GM23338 (cell line): ENCODE results near the gene CPSF2. TPM values are rescaled to one million over a fixed set of nuclear protein-coding genes. Genes with fewer than 3 reads are reported as not detected.

Source experiments
- ATAC-seq: fragments of 200-7000 bp; cut with Tn5 transposase; 3 replicates; pipeline ENCODE4 v1.9.1; 2020
- DNase-seq: peaks from one replicate; pipeline ENCODE4 v3.0.0-alpha.2; 2015; ENCODE audit warnings: low spot score
- H2AFZ ChIP-seq: fragments of 200-600 bp; sonication (generic); 2 replicates; pipeline ENCODE4 v1.8.0; 2016; ENCODE audit warnings: antibody characterized with exemption, mild to moderate bottlenecking, moderate library complexity
- H3F3A ChIP-seq: fragments of 200-600 bp; sonication (generic); replicated peaks from 2 replicates; pipeline ENCODE4 v1.8.0; 2017; ENCODE audit warnings: antibody characterized with exemption, mixed run types, low read depth
- H3K27ac ChIP-seq: fragments of 200-600 bp; sonication (generic); 2 replicates; pipeline ENCODE4 v1.6.1; 2016; ENCODE audit warnings: low read depth
- H3K27me3 ChIP-seq: fragments of 200-600 bp; sonication (generic); 2 replicates; pipeline ENCODE4 v1.8.0; 2016; ENCODE audit warnings: mild to moderate bottlenecking, mixed run types, moderate library complexity; ENCODE audit not compliant: insufficient read depth
- H3K36me3 ChIP-seq: fragments of 200-600 bp; sonication (generic); 2 replicates; pipeline ENCODE4 v1.8.0; 2016; ENCODE audit warnings: mild to moderate bottlenecking; ENCODE audit not compliant: insufficient read depth
- H3K4me1 ChIP-seq: fragments of 200-600 bp; sonication (generic); 2 replicates; pipeline ENCODE4 v1.8.0; 2016; ENCODE audit warnings: mild to moderate bottlenecking, moderate library complexity; ENCODE audit not compliant: insufficient read depth
- H3K4me2 ChIP-seq: fragments of 200-600 bp; sonication (generic); 2 replicates; pipeline ENCODE4 v1.7.1; 2017; ENCODE audit warnings: mixed run types
- H3K4me3 ChIP-seq: fragments of 200-600 bp; sonication (generic); 2 replicates; pipeline ENCODE4 v1.6.1; 2016; ENCODE audit warnings: mixed run types
- H3K79me2 ChIP-seq: fragments of 200-600 bp; sonication (generic); replicated peaks from 2 replicates; pipeline ENCODE4 v1.8.0; 2017; ENCODE audit warnings: mild to moderate bottlenecking; ENCODE audit not compliant: insufficient read depth
- H3K9me2 ChIP-seq: fragments of 200-600 bp; sonication (generic); 2 replicates; pipeline ENCODE4 v1.8.0; 2017; ENCODE audit not compliant: insufficient read depth
- H4K20me1 ChIP-seq: fragments of 200-600 bp; sonication (generic); replicated peaks from 2 replicates; pipeline ENCODE4 v1.8.0; 2017; ENCODE audit warnings: mild to moderate bottlenecking; ENCODE audit not compliant: insufficient read depth
- H3K27ac Mint-ChIP-seq: 2 replicates; pipeline ENCODE4 v1.8.0; 2020; ENCODE audit warnings: inconsistent platforms, mild to moderate bottlenecking, moderate library complexity, mixed read lengths
- H3K27me3 Mint-ChIP-seq: 3 replicates; pipeline ENCODE4 v1.8.0; 2022; ENCODE audit warnings: low read depth, mild to moderate bottlenecking, moderate library complexity, mixed read lengths, inconsistent platforms; ENCODE audit not compliant: insufficient read depth, poor library complexity
- H3K36me3 Mint-ChIP-seq: 3 replicates; pipeline ENCODE4 v1.8.0; 2021; ENCODE audit warnings: low read depth, mild to moderate bottlenecking, inconsistent platforms, moderate library complexity, mixed read lengths
- H3K4me1 Mint-ChIP-seq: 3 replicates; pipeline ENCODE4 v1.8.0; 2020; ENCODE audit warnings: mild to moderate bottlenecking, inconsistent platforms, mixed read lengths
- H3K4me3 Mint-ChIP-seq: 3 replicates; pipeline ENCODE4 v1.8.0; 2021; ENCODE audit warnings: moderate library complexity, mild to moderate bottlenecking, inconsistent platforms, mixed read lengths
- H3K9me3 Mint-ChIP-seq: 3 replicates; pipeline ENCODE4 v1.8.0; 2020; ENCODE audit warnings: moderate library complexity, mild to moderate bottlenecking, inconsistent platforms, mixed read lengths
- CREB1 ChIP-seq: fragments of 250-450 bp; sonication (Bioruptor Pico); IDR thresholded peaks from 2 replicates; pipeline ENCODE4 v1.5.0; 2020; ENCODE audit warnings: low read depth, mild to moderate bottlenecking, moderate library complexity
- CTCF ChIP-seq, 2 experiments: fragments of 200-600 bp in 1 of 2; sonication (generic) in 1 of 2; conservative IDR thresholded peaks; 2 replicates each; pipeline versions ENCODE4 v1.5.1 to v1.6.1; 2016 to 2017; ENCODE audit warnings: antibody characterized with exemption in 2 of 2, low read depth in 2 of 2, mild to moderate bottlenecking in 2 of 2, moderate library complexity in 1 of 2
- ETS1 ChIP-seq: IDR thresholded peaks from 2 replicates; pipeline ENCODE4 v1.6.1; 2016; ENCODE audit warnings: antibody characterized with exemption
- EZH2 ChIP-seq: fragments of 200-600 bp; sonication (generic); IDR thresholded peaks from one replicate; pipeline ENCODE4 v1.8.0; 2017; ENCODE audit warnings: antibody characterized with exemption, mild to moderate bottlenecking, low read depth; ENCODE audit not compliant: unreplicated experiment
- EZH2phosphoT487 ChIP-seq: fragments of 200-600 bp; sonication (generic); IDR thresholded peaks from one replicate; pipeline ENCODE4 v1.8.1; 2018; ENCODE audit warnings: antibody characterized with exemption; ENCODE audit not compliant: unreplicated experiment
- JUNB ChIP-seq: IDR thresholded peaks from one replicate; pipeline ENCODE4 v1.6.1; 2016; ENCODE audit warnings: antibody characterized with exemption; ENCODE audit not compliant: unreplicated experiment
- NANOG ChIP-seq: IDR thresholded peaks from 2 replicates; pipeline ENCODE4 v1.6.1; 2016; ENCODE audit warnings: antibody characterized with exemption, borderline replicate concordance
- POLR2AphosphoS5 ChIP-seq: IDR thresholded peaks from 2 replicates; pipeline ENCODE4 v1.6.1; 2016; ENCODE audit warnings: antibody characterized with exemption, low read depth
- REST ChIP-seq: IDR thresholded peaks from one replicate; pipeline ENCODE4 v1.6.1; 2018; ENCODE audit warnings: antibody characterized with exemption; ENCODE audit not compliant: unreplicated experiment
- STAT1 ChIP-seq: IDR thresholded peaks from one replicate; pipeline ENCODE4 v1.6.1; 2016; ENCODE audit warnings: antibody characterized with exemption; ENCODE audit not compliant: unreplicated experiment
- ZNF114 ChIP-seq: fragments of 250-450 bp; sonication (Bioruptor Pico); IDR thresholded peaks from 2 replicates; pipeline ENCODE4 v1.5.0; 2020; ENCODE audit warnings: mild to moderate bottlenecking, moderate library complexity
- ZNF331 ChIP-seq: fragments of 250-450 bp; sonication (Bioruptor Pico); IDR thresholded peaks from 2 replicates; pipeline ENCODE4 v1.5.0; 2020; ENCODE audit warnings: low read depth, mild to moderate bottlenecking, moderate library complexity
- polyA plus RNA-seq: library from polyadenylated mRNA; unstranded; fragments of >200 nt; fragmentation: Nextera tagmentation; extraction: Ambion mirVana; gene quantifications from 2 replicates; pipeline ENCODE4 v1.2.1, GENCODE V29; 2016
- total RNA-seq: library from RNA; depleted of rRNA; stranded (reverse); fragments of >200 nt; shearing (Covaris generic); gene quantifications from 2 replicates; pipeline ENCODE4 v1.2.3, GENCODE V29; 2014
- TF ChIP-seq, protein P1 (sequence below): fragments of 250-450 bp; sonication (Bioruptor Pico); IDR thresholded peaks from 2 replicates; pipeline ENCODE4 v1.5.0; 2020; ENCODE audit warnings: mild to moderate bottlenecking, moderate library complexity

CPSF2 gene
- total and polyA plus RNA-seq, 2 experiments from 2014 or later = 54.2 to 112 TPM

GRCh38 chr14:92106143-92106926, 15.4 kb upstream of the CPSF2 start, which contains the start of gene ATXN3:
ATXN3 (minus strand) TSS chr14:92106582; CDS start chr14:92106552, 30 bp downstream.
- peak within 1 kb of the TSS; percentile 77 for H3K27ac ChIP-seq
- Mint-ChIP-seq H3K27ac (peak within 1 kb of the TSS; percentile 54), H3K4me1 (peaks cover 18% of the 10 kb centered on the region), H3K27me3 (peaks cover 3% of the 10 kb centered on the region), H3K4me3 (peak within 1 kb of the TSS; percentile 96), H3K36me3 (no peaks in the 10 kb centered on the region), H3K9me3 (no peaks in the 10 kb centered on the region; the same call in 2 of the 3 replicates)
- peaks cover 8% of the 10 kb centered on the region for H3F3A ChIP-seq
- H3K4me1 ChIP-seq = peaks cover 5% of the 10 kb centered on the region
- H3K79me2 ChIP-seq = peaks cover 49% of the 10 kb centered on the region
- H3K36me3 ChIP-seq = no peaks in the 10 kb centered on the region
- H3K27me3 ChIP-seq = no peaks in the 10 kb centered on the region
- H3K9me2 ChIP-seq = no peaks in the 10 kb centered on the region
- H3K4me3 ChIP-seq = peak within 1 kb of the TSS; percentile 94
- peaks cover 5% of the 10 kb centered on the region for H4K20me1 ChIP-seq
- peak within 1 kb of the TSS; percentile 67 for H2AFZ ChIP-seq
- TF ChIP-seq CREB1 (CRISPR knock-in tag) (peak; percentile 75), ETS1 (no peak), NANOG (no peak), POLR2AphosphoS5 (peak; percentile 69), EZH2 (no peak), JUNB (no peak), STAT1 (no peak), ZNF114 (CRISPR knock-in tag) (no peak), EZH2phosphoT487 (no peak), ZNF331 (CRISPR knock-in tag) (no peak), CTCF (conservative IDR thresholded peaks at IDR 0.05; ENCODE audit: low read depth in 2 of 2) (peak; percentile 67 to 81), REST (no peak)
- TF ChIP-seq, protein P1, sequence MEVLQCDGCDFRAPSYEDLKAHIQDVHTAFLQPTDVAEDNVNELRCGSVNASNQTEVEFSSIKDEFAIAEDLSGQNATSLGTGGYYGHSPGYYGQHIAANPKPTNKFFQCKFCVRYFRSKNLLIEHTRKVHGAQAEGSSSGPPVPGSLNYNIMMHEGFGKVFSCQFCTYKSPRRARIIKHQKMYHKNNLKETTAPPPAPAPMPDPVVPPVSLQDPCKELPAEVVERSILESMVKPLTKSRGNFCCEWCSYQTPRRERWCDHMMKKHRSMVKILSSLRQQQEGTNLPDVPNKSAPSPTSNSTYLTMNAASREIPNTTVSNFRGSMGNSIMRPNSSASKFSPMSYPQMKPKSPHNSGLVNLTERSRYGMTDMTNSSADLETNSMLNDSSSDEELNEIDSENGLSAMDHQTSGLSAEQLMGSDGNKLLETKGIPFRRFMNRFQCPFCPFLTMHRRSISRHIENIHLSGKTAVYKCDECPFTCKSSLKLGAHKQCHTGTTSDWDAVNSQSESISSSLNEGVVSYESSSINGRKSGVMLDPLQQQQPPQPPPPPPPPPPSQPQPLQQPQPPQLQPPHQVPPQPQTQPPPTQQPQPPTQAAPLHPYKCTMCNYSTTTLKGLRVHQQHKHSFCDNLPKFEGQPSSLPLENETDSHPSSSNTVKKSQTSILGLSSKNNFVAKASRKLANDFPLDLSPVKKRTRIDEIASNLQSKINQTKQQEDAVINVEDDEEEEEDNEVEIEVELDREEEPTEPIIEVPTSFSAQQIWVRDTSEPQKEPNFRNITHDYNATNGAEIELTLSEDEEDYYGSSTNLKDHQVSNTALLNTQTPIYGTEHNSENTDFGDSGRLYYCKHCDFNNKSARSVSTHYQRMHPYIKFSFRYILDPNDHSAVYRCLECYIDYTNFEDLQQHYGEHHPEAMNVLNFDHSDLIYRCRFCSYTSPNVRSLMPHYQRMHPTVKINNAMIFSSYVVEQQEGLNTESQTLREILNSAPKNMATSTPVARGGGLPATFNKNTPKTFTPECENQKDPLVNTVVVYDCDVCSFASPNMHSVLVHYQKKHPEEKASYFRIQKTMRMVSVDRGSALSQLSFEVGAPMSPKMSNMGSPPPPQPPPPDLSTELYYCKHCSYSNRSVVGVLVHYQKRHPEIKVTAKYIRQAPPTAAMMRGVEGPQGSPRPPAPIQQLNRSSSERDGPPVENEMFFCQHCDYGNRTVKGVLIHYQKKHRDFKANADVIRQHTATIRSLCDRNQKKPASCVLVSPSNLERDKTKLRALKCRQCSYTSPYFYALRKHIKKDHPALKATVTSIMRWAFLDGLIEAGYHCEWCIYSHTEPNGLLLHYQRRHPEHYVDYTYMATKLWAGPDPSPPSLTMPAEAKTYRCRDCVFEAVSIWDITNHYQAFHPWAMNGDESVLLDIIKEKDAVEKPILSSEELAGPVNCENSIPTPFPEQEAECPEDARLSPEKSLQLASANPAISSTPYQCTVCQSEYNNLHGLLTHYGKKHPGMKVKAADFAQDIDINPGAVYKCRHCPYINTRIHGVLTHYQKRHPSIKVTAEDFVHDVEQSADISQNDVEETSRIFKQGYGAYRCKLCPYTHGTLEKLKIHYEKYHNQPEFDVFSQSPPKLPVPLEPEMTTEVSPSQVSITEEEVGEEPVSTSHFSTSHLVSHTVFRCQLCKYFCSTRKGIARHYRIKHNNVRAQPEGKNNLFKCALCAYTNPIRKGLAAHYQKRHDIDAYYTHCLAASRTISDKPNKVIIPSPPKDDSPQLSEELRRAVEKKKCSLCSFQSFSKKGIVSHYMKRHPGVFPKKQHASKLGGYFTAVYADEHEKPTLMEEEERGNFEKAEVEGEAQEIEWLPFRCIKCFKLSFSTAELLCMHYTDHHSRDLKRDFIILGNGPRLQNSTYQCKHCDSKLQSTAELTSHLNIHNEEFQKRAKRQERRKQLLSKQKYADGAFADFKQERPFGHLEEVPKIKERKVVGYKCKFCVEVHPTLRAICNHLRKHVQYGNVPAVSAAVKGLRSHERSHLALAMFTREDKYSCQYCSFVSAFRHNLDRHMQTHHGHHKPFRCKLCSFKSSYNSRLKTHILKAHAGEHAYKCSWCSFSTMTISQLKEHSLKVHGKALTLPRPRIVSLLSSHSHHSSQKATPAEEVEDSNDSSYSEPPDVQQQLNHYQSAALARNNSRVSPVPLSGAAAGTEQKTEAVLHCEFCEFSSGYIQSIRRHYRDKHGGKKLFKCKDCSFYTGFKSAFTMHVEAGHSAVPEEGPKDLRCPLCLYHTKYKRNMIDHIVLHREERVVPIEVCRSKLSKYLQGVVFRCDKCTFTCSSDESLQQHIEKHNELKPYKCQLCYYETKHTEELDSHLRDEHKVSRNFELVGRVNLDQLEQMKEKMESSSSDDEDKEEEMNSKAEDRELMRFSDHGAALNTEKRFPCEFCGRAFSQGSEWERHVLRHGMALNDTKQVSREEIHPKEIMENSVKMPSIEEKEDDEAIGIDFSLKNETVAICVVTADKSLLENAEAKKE (CRISPR knock-in tag) = no peak
- peak within 1 kb of the TSS; percentile 95 for H3K4me2 ChIP-seq
- ATAC-seq = peak; percentile 88
- peak; percentile 99 for DNase-seq
